Measurements from ENCODE around the gene ZBTB48. TPM values are rescaled to one million over a fixed set of nuclear protein-coding genes. Genes with fewer than 3 reads are reported as not detected.
"Not testable (repeated sequence)": the region's sequence is repeated elsewhere in the genome, so short reads cannot be mapped to it uniquely, and the experiment has no call there.

The ZBTB48 gene
- total and polyA plus RNA-seq, 9 donors, result 14.5 to 26.5 (median 20.7) TPM

DNA sequence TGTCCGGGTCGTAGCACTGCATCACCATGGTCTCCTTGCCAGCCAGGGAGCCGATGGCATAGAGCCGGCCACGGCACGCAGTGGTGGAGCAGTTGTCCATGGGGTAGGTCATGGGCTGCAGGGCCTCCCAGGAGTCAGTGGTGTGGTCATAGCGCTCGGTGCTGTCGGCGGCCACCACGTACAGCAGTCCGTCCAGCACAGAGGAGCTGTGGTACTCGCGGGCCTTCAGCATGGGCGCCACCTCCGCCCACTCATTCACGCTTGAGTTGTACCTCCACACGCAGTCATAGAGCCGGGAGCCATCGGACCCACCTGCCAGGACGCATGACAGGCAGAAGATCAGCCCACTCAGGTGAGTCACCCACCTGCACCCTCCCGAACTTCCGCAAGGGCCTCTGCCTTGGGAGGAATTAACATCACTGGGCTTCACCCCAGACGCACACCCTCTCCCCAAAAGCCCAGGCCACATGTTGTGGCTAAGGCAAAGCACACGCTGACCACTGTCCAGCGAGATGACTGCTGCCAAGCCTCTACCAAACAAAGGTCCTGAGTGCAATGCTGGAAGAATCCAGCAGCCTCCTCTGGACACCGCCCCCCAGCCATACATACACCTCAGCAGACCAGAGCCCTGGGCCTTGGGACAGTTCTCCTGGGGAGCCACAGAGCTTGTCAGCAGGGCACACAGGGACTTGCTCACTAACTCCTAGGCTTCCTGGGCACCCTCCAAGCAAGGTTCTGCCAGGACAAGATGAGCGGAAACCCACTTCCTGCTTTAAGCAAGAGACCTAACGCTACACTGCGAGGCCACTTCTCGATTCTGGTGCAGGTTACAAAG is 19.6 kb downstream of the ZBTB48 start:
- WGBS (ENCODE audit: insufficient coverage), result 91% methylated on average over 22 of the region's 31 CpGs
- no peaks in the 10 kb centered on the region for H3K27me3 ChIP-seq (ENCODE audit: control insufficient read depth, insufficient read depth, low read length)
- peaks cover 56% of the 10 kb centered on the region for H3K4me1 ChIP-seq (ENCODE audit: control insufficient read depth, insufficient read depth, low read length)
- no peak overlapping the region for H3K27ac ChIP-seq (ENCODE audit: low read length)
- peak overlapping the region; percentile 86 for H3K4me3 ChIP-seq (ENCODE audit: low read length)
- DNase-seq, result no peak
- H3K36me3 ChIP-seq (ENCODE audit: control insufficient read depth, insufficient read depth, low read length), result peaks cover 46% of the 10 kb centered on the region
- no peaks in the 10 kb centered on the region for H3K9me3 ChIP-seq (replicated peaks; ENCODE audit: control insufficient read depth, low read depth, low read length)

DNA sequence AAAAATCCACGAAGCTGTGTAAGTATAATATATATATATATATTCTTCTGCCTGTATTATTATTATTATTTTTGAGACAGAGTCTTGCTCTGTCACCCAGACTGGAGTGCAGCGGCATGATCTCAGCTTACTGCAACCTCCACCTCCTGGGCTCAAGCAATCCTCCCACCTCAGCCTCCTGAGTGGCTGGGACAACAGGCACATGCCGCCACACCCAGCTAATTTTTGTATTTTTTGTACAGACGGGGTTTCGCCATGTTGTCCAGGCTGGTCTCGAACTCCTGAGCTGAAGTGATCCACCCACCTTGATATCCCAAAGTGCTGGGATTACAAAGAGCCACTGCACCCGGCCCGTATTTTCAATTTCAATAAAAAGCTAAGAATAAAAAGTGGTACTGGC is 20.2 kb downstream of the ZBTB48 start:
- peaks cover 44% of the 10 kb centered on the region for H3K36me3 ChIP-seq (ENCODE audit: control insufficient read depth, insufficient read depth, low read length)
- peak overlapping the region; percentile 93 for H3K27ac ChIP-seq (ENCODE audit: low read length)
- peak overlapping the region; percentile 86 for H3K4me3 ChIP-seq (ENCODE audit: low read length)
- WGBS (ENCODE audit: insufficient coverage), result 60% methylated on average over 2 of the region's 8 CpGs
- not testable (repeated sequence) for H3K27me3 ChIP-seq (ENCODE audit: control insufficient read depth, insufficient read depth, low read length); H3K9me3 ChIP-seq (replicated peaks; ENCODE audit: control insufficient read depth, low read depth, low read length); DNase-seq
- peaks cover 62% of the 10 kb centered on the region for H3K4me1 ChIP-seq (ENCODE audit: control insufficient read depth, insufficient read depth, low read length)

GRCh38 chr1:6600410-6601048 is 20.7 kb downstream of the ZBTB48 start:
- 25% methylated on average over 8 of the region's 10 CpGs for WGBS (ENCODE audit: insufficient coverage)
- Histone ChIP-seq H3K27me3 (ENCODE audit: control insufficient read depth, insufficient read depth, low read length) (no peaks in the 10 kb centered on the region), H3K36me3 (ENCODE audit: control insufficient read depth, insufficient read depth, low read length) (peaks cover 38% of the 10 kb centered on the region), H3K4me3 (ENCODE audit: low read length) (peak overlapping the region; percentile 86), H3K4me1 (ENCODE audit: control insufficient read depth, insufficient read depth, low read length) (peaks cover 62% of the 10 kb centered on the region), H3K27ac (ENCODE audit: low read length) (peak overlapping the region; percentile 93), H3K9me3 (replicated peaks; ENCODE audit: control insufficient read depth, low read depth, low read length) (no peaks in the 10 kb centered on the region)
- peak; percentile 57 for DNase-seq

- under 1% methylated on average over 37 of the region's 40 CpGs for WGBS (ENCODE audit: insufficient coverage)
- H3K9me3 ChIP-seq (replicated peaks; ENCODE audit: control insufficient read depth, low read depth, low read length), result no peaks in the 10 kb centered on the region
- peaks cover 66% of the 10 kb centered on the region for H3K4me1 ChIP-seq (ENCODE audit: control insufficient read depth, insufficient read depth, low read length)
- peak; percentile 89 for DNase-seq
- peaks cover 31% of the 10 kb centered on the region for H3K36me3 ChIP-seq (ENCODE audit: control insufficient read depth, insufficient read depth, low read length)
- H3K27me3 ChIP-seq (ENCODE audit: control insufficient read depth, insufficient read depth, low read length), result no peaks in the 10 kb centered on the region
- peak overlapping the region; percentile 86 for H3K4me3 ChIP-seq (ENCODE audit: low read length)
- H3K27ac ChIP-seq (ENCODE audit: low read length), result peak overlapping the region; percentile 93
Measured at GRCh38 chr1:6601049-6601922, 21.5 kb downstream of the ZBTB48 start.

DNA sequence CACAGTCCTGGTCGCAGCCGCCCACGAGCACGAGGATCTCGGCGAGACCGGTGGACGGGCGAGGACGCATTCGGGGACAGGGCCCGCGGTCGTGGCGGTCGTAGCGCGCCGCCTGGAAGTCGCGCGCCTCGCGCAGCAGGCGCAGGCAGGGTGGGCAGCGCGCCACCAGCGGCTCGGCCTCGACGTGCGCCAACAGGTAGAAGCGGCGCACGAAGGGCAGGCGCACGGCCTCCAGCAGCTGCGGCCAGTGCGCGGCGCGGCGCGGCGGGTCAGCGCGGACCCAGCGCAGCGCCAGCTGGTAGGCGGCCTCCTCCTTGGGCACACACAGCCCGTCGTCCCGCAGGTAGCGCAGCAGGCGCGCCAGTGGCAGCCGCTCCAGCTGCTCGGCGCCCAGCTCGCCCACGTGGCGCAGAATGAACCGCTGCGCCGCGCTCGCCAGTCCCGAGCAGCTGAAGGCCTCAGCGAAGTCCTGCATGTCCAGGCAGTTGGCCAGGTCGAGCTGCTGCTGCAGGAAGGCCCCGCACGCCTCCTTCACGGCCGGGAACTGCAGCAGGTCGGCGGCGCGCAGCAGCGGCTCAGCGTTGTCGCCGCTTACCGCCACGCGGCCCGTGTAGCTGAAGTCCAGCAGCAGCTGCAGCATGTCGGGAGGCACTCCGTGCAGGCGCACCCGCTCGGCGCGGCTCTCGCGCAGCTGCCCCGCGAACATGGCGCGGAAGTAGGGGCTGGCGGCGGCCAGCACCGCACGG is 22.3 kb downstream of the ZBTB48 start:
- H3K27me3 ChIP-seq (ENCODE audit: control insufficient read depth, insufficient read depth, low read length), result no peaks in the 10 kb centered on the region

GRCh38 chr1:6602669-6603237 is 23.0 kb downstream of the ZBTB48 start, which contains the start of gene KLHL21:
Gene KLHL21, minus strand, starts transcription at chr1:6602869. Its CDS starts 52 bp downstream, at chr1:6602817.
- H3K27ac ChIP-seq (ENCODE audit: low read length), result peak within 1 kb of the TSS; percentile 99
- WGBS (ENCODE audit: insufficient coverage), result under 1% methylated on average over 75 of the region's 84 CpGs
- peaks cover 16% of the 10 kb centered on the region for H3K36me3 ChIP-seq (ENCODE audit: control insufficient read depth, insufficient read depth, low read length)
- no peaks in the 10 kb centered on the region for H3K9me3 ChIP-seq (replicated peaks; ENCODE audit: control insufficient read depth, low read depth, low read length)
- no peaks in the 10 kb centered on the region for H3K27me3 ChIP-seq (ENCODE audit: control insufficient read depth, insufficient read depth, low read length)
- H3K4me1 ChIP-seq (ENCODE audit: control insufficient read depth, insufficient read depth, low read length), result peaks cover 54% of the 10 kb centered on the region
- peak; percentile 96 for DNase-seq
- H3K4me3 ChIP-seq (ENCODE audit: low read length), result peak within 1 kb of the TSS; percentile 86

More for the DNA sequence above, 22.3 kb downstream of the ZBTB48 start:
- Histone ChIP-seq H3K27ac (ENCODE audit: low read length) (peak overlapping the region; percentile 93), H3K9me3 (replicated peaks; ENCODE audit: control insufficient read depth, low read depth, low read length) (no peaks in the 10 kb centered on the region), H3K4me3 (ENCODE audit: low read length) (peak overlapping the region; percentile 86), H3K36me3 (ENCODE audit: control insufficient read depth, insufficient read depth, low read length) (peaks cover 23% of the 10 kb centered on the region), H3K4me1 (ENCODE audit: control insufficient read depth, insufficient read depth, low read length) (peaks cover 60% of the 10 kb centered on the region)
- WGBS (ENCODE audit: insufficient coverage), result under 1% methylated on average over 103 of the region's 103 CpGs
- DNase-seq, result peak; percentile 81

DNA sequence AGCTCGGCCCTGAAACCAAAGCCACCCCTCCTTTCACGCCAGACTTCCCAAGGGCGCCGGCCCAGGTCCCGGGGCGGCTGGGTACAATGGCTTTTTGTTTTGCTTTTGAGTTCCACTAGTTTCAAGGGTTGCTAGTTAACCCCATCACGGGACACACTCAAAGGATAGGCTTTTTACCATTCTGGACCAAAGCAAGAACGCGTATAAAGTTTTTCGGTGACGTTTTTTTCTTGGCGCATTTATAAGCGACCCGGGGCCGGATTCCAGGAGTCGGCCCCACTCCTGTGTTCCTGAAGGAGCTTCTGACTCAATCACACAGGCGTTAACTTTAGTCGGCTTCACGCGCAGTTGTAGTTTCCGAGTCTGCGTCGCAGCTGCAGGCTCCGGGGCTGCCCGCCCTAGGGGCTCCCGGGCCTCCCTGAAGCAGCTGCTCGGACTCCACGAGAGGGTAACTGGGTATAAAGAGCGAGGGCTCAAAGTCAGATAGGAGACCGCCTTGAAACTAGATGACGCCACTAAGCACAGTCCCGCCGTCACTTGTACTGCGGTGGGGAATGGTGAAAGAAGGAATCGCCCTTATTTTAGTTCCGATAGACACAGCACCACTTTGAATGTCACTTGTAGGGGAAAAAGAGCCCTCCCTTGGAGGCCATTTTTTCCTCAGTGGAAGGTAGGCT is 23.6 kb downstream of the ZBTB48 start:
- Histone ChIP-seq H3K4me1 (ENCODE audit: control insufficient read depth, insufficient read depth, low read length) (peaks cover 50% of the 10 kb centered on the region), H3K27ac (ENCODE audit: low read length) (peak overlapping the region; percentile 99), H3K9me3 (replicated peaks; ENCODE audit: control insufficient read depth, low read depth, low read length) (no peaks in the 10 kb centered on the region), H3K4me3 (ENCODE audit: low read length) (peak overlapping the region; percentile 86), H3K27me3 (ENCODE audit: control insufficient read depth, insufficient read depth, low read length) (no peaks in the 10 kb centered on the region), H3K36me3 (ENCODE audit: control insufficient read depth, insufficient read depth, low read length) (peaks cover 10% of the 10 kb centered on the region)
- DNase-seq, result peak; percentile 95
- WGBS (ENCODE audit: insufficient coverage), result 0% methylated on average over 17 of the region's 36 CpGs

DNA sequence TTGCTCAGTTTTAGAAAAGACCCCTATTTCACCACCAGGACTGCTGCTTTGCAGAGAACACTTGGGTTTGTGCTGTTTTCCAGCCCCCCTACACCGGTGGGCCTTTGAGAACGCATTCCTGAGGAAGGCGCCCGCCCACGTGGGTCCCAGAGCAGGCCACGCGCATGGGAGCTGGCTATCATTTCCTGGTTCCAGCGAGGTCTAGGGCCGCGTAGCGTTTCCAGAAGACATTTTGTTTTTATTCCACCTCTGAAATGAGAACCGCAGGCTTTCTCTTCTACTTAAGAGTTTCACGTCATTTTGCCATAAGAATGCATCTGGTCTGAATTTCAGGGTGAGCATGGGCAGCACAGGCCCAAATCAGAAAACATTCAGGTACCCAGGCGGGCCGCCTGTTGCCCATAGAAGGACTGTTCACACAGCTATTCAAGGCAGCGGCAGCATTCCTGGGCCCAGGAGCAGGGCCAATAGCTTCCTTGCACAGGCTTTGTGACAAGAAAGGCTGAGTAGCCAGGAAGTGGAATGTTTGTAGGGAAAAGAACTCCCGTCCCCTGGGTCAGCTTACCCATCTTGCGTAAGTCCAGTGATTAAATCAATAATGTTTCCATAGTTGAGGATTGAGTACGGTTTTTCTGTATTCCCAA is 24.2 kb downstream of the ZBTB48 start:
- WGBS (ENCODE audit: insufficient coverage), result 5% methylated on average over 15 of the region's 19 CpGs
- Histone ChIP-seq H3K27me3 (ENCODE audit: control insufficient read depth, insufficient read depth, low read length) (no peaks in the 10 kb centered on the region), H3K9me3 (replicated peaks; ENCODE audit: control insufficient read depth, low read depth, low read length) (no peaks in the 10 kb centered on the region), H3K27ac (ENCODE audit: low read length) (peak overlapping the region; percentile 99), H3K4me3 (ENCODE audit: low read length) (peak overlapping the region; percentile 86), H3K4me1 (ENCODE audit: control insufficient read depth, insufficient read depth, low read length) (peaks cover 46% of the 10 kb centered on the region), H3K36me3 (ENCODE audit: control insufficient read depth, insufficient read depth, low read length) (peaks cover 6% of the 10 kb centered on the region)
- peak; percentile 89 for DNase-seq
